Measurements from ENCODE around the gene VAPA. TPM values are rescaled to one million over a fixed set of nuclear protein-coding genes. Genes with fewer than 3 reads are reported as not detected.
A peak's percentile ranks its signal among the peaks of the same experiment; 100 is the strongest.

VAPA gene
- total RNA-seq, 1 donor from 2014 or later: 130 TPM

DNA sequence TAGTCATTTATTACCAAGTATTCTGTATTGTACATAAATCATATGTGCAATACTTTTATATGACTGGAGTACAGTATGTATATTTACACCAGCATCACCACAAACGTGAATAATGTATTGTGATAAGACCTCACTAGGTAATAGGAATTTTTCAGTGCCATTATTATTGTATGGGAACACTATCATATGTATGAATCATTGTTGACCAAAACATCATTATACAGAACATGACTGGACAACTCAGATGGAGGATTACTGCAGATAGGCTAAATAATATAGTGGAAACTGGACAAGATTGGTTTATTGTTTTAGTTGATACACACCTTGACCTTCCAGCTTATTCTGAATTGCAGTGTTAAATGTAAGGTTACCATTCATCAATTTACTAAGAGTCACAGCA, 33.4 kb downstream of the VAPA start:
- Mint-ChIP-seq H3K27ac (no peak overlapping the region), H3K27me3 (ENCODE audit: low read depth) (no peaks in the 10 kb centered on the region), H3K36me3 (peaks cover 30% of the 10 kb centered on the region), H3K9me3 (no peaks in the 10 kb centered on the region), H3K4me1 (no peaks in the 10 kb centered on the region), H3K4me3 (no peak overlapping the region)
- no peak for DNase-seq (ENCODE audit: low spot score in 2 of 2, unreplicated experiment in 2 of 2)
- TF ChIP-seq, protein P1, sequence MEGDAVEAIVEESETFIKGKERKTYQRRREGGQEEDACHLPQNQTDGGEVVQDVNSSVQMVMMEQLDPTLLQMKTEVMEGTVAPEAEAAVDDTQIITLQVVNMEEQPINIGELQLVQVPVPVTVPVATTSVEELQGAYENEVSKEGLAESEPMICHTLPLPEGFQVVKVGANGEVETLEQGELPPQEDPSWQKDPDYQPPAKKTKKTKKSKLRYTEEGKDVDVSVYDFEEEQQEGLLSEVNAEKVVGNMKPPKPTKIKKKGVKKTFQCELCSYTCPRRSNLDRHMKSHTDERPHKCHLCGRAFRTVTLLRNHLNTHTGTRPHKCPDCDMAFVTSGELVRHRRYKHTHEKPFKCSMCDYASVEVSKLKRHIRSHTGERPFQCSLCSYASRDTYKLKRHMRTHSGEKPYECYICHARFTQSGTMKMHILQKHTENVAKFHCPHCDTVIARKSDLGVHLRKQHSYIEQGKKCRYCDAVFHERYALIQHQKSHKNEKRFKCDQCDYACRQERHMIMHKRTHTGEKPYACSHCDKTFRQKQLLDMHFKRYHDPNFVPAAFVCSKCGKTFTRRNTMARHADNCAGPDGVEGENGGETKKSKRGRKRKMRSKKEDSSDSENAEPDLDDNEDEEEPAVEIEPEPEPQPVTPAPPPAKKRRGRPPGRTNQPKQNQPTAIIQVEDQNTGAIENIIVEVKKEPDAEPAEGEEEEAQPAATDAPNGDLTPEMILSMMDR (IDR thresholded peaks at IDR 0.05; ENCODE audit: unreplicated experiment): no peak

DNA sequence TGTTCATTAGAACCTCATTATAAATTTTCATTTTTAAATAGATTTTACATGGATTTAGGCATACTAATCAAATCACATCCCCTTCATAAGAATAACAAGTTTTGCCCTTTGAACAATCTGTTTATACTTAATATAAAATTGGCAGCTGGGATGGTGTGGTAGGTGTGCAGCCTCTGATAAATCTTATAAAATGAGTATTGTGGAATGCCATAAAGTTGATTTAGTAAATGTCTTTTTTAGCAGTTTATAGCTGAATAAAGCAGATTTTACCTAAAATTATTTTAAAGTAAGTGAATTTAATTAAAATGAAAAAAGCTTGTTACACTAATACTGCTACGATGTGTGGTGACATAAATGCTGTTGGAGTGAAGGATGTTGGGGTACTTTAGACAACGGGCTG, 35.5 kb downstream of the VAPA start:
- peaks cover 34% of the 10 kb centered on the region for H3K36me3 Mint-ChIP-seq
- no peaks in the 10 kb centered on the region for H3K27me3 Mint-ChIP-seq (ENCODE audit: low read depth)
- no peak overlapping the region for H3K27ac Mint-ChIP-seq
- H3K4me1 Mint-ChIP-seq: peaks cover 5% of the 10 kb centered on the region
- TF ChIP-seq, protein P1 (IDR thresholded peaks at IDR 0.05; ENCODE audit: unreplicated experiment): no peak
- no peak overlapping the region for H3K4me3 Mint-ChIP-seq
- H3K9me3 Mint-ChIP-seq: no peaks in the 10 kb centered on the region
- no peak for DNase-seq (ENCODE audit: low spot score in 2 of 2, unreplicated experiment in 2 of 2)

DNA sequence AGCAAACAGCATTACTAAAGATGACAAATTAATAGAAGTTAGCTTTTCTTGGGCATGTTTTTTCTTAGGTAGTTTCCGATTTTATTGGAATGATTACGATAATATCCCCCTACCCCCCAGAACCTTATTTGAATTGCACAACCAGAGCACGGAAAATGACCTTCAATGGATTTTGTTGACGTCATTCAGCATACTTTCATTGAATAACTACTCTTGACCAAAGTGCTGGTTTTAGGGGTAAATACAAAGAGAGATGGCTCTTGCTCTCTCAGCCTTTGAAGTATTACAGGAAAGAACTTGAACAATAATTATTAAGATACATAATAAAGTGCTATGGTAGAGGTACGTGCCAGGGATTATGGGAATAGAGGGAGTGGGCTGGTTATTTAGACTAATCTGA, 36.0 kb downstream of the VAPA start:
- H3K27me3 Mint-ChIP-seq (ENCODE audit: low read depth): no peaks in the 10 kb centered on the region
- no peak for DNase-seq (ENCODE audit: low spot score in 2 of 2, unreplicated experiment in 2 of 2)
- no peaks in the 10 kb centered on the region for H3K9me3 Mint-ChIP-seq
- peaks cover 5% of the 10 kb centered on the region for H3K4me1 Mint-ChIP-seq
- TF ChIP-seq, protein P1 (IDR thresholded peaks at IDR 0.05; ENCODE audit: unreplicated experiment): no peak
- peaks cover 32% of the 10 kb centered on the region for H3K36me3 Mint-ChIP-seq
- H3K27ac Mint-ChIP-seq: no peak overlapping the region
- H3K4me3 Mint-ChIP-seq: no peak overlapping the region

DNA sequence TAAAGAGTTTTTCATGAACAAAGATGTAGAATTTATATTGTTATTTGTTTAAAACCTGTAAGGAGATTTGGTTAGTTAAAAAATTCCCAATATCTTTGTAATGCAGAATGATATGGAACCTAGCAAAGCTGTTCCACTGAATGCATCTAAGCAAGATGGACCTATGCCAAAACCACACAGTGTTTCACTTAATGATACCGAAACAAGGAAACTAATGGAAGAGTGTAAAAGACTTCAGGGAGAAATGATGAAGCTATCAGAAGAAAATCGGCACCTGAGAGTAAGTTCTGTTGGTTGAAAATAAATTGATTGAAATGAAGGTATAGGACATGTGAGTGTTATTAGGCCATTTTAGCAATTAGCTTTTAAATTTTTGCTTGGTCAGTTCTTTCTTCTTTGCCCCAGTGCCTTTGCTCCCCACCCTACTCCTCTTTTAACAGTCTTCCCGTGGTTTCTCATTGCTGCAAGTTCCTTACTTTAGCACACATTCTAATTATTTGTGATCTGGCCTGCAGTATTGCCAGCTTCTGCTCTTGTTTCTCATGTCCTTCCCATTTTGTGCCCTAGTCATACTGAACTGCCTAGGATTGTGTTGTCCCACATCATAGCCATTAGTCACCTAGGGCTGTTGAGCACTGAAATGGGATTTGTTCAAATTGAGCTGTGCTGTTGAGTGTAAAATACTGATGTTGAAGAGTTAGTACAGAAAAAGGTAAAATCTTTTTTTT, 36.6 kb downstream of the VAPA start:
- Mint-ChIP-seq H3K9me3 (no peaks in the 10 kb centered on the region), H3K4me3 (no peak overlapping the region), H3K4me1 (peaks cover 5% of the 10 kb centered on the region), H3K27me3 (ENCODE audit: low read depth) (no peaks in the 10 kb centered on the region), H3K36me3 (peaks cover 29% of the 10 kb centered on the region), H3K27ac (peak overlapping the region; percentile 28)
- TF ChIP-seq, protein P1 (IDR thresholded peaks at IDR 0.05; ENCODE audit: unreplicated experiment): no peak
- no peak for DNase-seq (ENCODE audit: low spot score in 2 of 2, unreplicated experiment in 2 of 2)

DNA sequence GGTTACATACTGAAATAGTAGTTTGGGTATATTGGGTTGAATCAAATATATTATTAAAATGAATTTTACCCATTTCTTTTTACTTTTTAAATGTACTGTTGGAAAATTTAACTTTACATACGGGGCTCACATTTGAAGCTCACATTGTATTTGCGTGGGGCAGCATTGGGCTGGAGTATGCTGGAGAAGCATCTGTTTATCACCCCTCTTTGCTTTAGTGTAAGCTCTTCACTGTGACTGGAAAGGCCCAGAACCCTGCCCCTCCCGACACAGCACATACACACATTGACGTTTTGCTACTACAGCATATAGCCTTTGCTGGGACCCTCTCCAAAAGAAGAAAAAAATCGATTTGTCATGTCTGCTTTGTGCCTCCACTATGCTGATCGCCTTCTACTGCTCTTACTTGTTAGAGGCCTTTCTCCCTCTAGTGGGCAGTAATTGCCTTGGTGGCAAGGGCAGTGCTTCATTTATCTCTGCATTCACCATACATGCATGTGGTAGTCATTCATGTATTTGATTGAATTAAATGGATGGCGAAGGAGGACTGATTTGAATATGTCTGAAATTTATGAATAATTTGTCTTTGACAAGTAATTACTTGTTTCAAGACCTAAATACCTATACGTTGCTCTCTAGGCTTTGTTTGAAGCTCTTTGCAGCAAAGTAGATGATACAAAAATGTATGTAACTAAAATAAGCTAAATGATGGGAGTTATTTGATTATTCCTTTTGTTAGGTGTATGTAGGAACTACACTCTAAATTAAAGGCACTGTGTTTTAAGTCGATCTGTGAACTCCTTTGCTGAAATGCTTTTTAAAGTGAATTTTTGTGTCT, 37.4 kb downstream of the VAPA start:
- Mint-ChIP-seq H3K27me3 (ENCODE audit: low read depth) (no peaks in the 10 kb centered on the region), H3K9me3 (no peaks in the 10 kb centered on the region), H3K4me3 (no peak overlapping the region), H3K36me3 (peaks cover 25% of the 10 kb centered on the region), H3K4me1 (peaks cover 5% of the 10 kb centered on the region), H3K27ac (peak overlapping the region; percentile 62)
- TF ChIP-seq, protein P1 (IDR thresholded peaks at IDR 0.05; ENCODE audit: unreplicated experiment): peak; percentile 54
- no peak for DNase-seq (ENCODE audit: low spot score in 2 of 2, unreplicated experiment in 2 of 2)

All from mesothelial cell of epicardium (in vitro differentiated cells).